Measurements from ENCODE around the gene NSMCE1.

NSMCE1 gene

GRCh38 chr16:27175888-27176287 is 92.7 kb downstream of the NSMCE1 start:
- no peak overlapping the region for H3K4me3 ChIP-seq (ENCODE audit: low read depth in 1 of 2, low read length in 2 of 2)
- H3K4me1 ChIP-seq (ENCODE audit: insufficient read depth, low read length): no peaks in the 10 kb centered on the region
- H3K27ac ChIP-seq (ENCODE audit: low read depth, low read length): no peak overlapping the region
- H3K9me3 ChIP-seq (ENCODE audit: low read length): no peaks in the 10 kb centered on the region
- H3K27me3 ChIP-seq (ENCODE audit: control insufficient read depth in 1 of 2, insufficient read depth in 2 of 2, low read length in 2 of 2): no peaks in the 10 kb centered on the region
- H3K36me3 ChIP-seq (ENCODE audit: insufficient read depth, low read length): no peaks in the 10 kb centered on the region
- H3K9ac ChIP-seq (ENCODE audit: low read length): no peak overlapping the region
